H1 (cell line): ENCODE data around the gene PKNOX1. TPM values are rescaled to one million over a fixed set of nuclear protein-coding genes. Genes with fewer than 3 reads are reported as not detected.
"Not testable (repeated sequence)": the region's sequence is repeated elsewhere in the genome, so short reads cannot be mapped to it uniquely, and the experiment has no call there.

Experiments
- CTCF ChIA-PET: fragments of 300-600 bp; sonication (Branson Sonifier 250); formaldehyde crosslinking; loops from one replicate; lab custom pipeline; 2021; ENCODE audit not compliant: partially characterized antibody; lab: Charles Lee
- POLR2A ChIA-PET: fragments of 300-600 bp; sonication (Branson Sonifier 250); formaldehyde crosslinking; loops from one replicate; lab custom pipeline; 2021; ENCODE audit warnings: inconsistent platforms; ENCODE audit not compliant: partially characterized antibody; lab: Charles Lee
- DNase-seq, 2 experiments: peaks; one replicate each; pipeline versions ENCODE4 v3.0.0 to v3.0.0-alpha.2; 2010 to 2022; ENCODE audit warnings: low spot score in 2 of 2, low read depth in 1 of 2, mixed read lengths in 1 of 2
- FAIRE-seq: peaks from 2 replicates; lab custom pipeline; 2011; peaks lifted over from hg19 to GRCh38; lab: Jason Lieb, UNC
- H2AFZ ChIP-seq: 2 replicates; pipeline ENCODE4 v1.8.1; 2012; ENCODE audit warnings: low read length, inconsistent platforms
- H2AK5ac ChIP-seq: 2 replicates; pipeline ENCODE4 v1.6.1; 2013; ENCODE audit warnings: low read depth, low read length
- H2BK120ac ChIP-seq: replicated peaks from 2 replicates; pipeline ENCODE3; 2013; ENCODE audit warnings: low read depth, low read length, inconsistent platforms
- H2BK12ac ChIP-seq: 2 replicates; pipeline ENCODE4 v1.6.1; 2013; ENCODE audit warnings: low read depth, low read length
- H2BK15ac ChIP-seq: 2 replicates; pipeline ENCODE4 v1.6.1; 2013; ENCODE audit warnings: low read length
- H2BK20ac ChIP-seq: 2 replicates; pipeline ENCODE4 v1.6.1; 2013; ENCODE audit warnings: low read length
- H2BK5ac ChIP-seq: 2 replicates; pipeline ENCODE4 v1.6.1; 2013; ENCODE audit warnings: low read depth, low read length
- H3K14ac ChIP-seq: 2 replicates; pipeline ENCODE4 v1.6.1; 2013; ENCODE audit warnings: inconsistent platforms; ENCODE audit not compliant: insufficient read length
- H3K18ac ChIP-seq: 2 replicates; pipeline ENCODE4 v1.6.1; 2013; ENCODE audit warnings: low read length; ENCODE audit errors: extremely low read depth
- H3K23ac ChIP-seq: 2 replicates; pipeline ENCODE4 v1.6.1; 2013; ENCODE audit warnings: inconsistent platforms; ENCODE audit not compliant: insufficient read length
- H3K23me2 ChIP-seq: 2 replicates; pipeline ENCODE4 v1.6.1; 2013; ENCODE audit warnings: low read depth, low read length
- H3K27ac ChIP-seq: 2 replicates; pipeline ENCODE4 v1.6.1; 2011; ENCODE audit warnings: low read depth, low read length, inconsistent platforms
- H3K27me3 ChIP-seq, 4 experiments: replicated peaks in 1 of 4; 1 replicate in 1 of 4; 2 replicates in 3 of 4; pipeline versions ENCODE4 v1.6.1 to v1.8.1; 2011 to 2013; ENCODE audit warnings: low read length in 3 of 4, mild to moderate bottlenecking in 3 of 4, inconsistent platforms in 2 of 4, mixed read lengths in 2 of 4, moderate library complexity in 1 of 4; ENCODE audit not compliant: control insufficient read depth in 3 of 4, insufficient read depth in 3 of 4; ENCODE audit errors: extremely low read depth in 1 of 4
- H3K36me3 ChIP-seq, 4 experiments: 2 replicates each; pipeline versions ENCODE4 v1.6.1 to v1.8.1; 2011 to 2013; ENCODE audit warnings: mild to moderate bottlenecking in 4 of 4, low read length in 3 of 4, moderate library complexity in 2 of 4, control low read depth in 1 of 4, inconsistent platforms in 1 of 4; ENCODE audit not compliant: insufficient read depth in 4 of 4, control insufficient read depth in 2 of 4
- H3K4ac ChIP-seq: replicated peaks from 2 replicates; pipeline ENCODE3; 2013; ENCODE audit warnings: low read length, low read depth, mixed read lengths, inconsistent platforms; ENCODE audit not compliant: insufficient read length
- H3K4me1 ChIP-seq, 4 experiments: replicated peaks in 1 of 4; 1 replicate in 1 of 4; 2 replicates in 3 of 4; pipeline versions ENCODE4 v1.6.1 to v1.8.1; 2011 to 2013; ENCODE audit warnings: low read length in 3 of 4, inconsistent platforms in 2 of 4, mixed read lengths in 1 of 4; ENCODE audit not compliant: insufficient read depth in 4 of 4, control insufficient read depth in 3 of 4
- H3K4me2 ChIP-seq, 2 experiments: 2 replicates each; pipeline versions ENCODE4 v1.6.1 to v1.8.1; 2011 to 2013; ENCODE audit warnings: low read depth in 2 of 2, low read length in 2 of 2, control low read depth in 1 of 2, inconsistent platforms in 1 of 2, mild to moderate bottlenecking in 1 of 2; ENCODE audit not compliant: insufficient read depth in 1 of 2
- H3K4me3 ChIP-seq, 4 experiments: fragments of 200-600, 300-600 bp in 1 of 4; sonication (generic), shearing (Covaris generic), sonication (Bioruptor Twin) in 1 of 4; 2 replicates each; pipeline versions ENCODE4 v1.5.1 to v1.8.1; 2011 to 2016; ENCODE audit warnings: low read length in 4 of 4, low read depth in 3 of 4, control low read depth in 2 of 4, inconsistent platforms in 2 of 4, mild to moderate bottlenecking in 2 of 4, mixed read lengths in 1 of 4, moderate library complexity in 1 of 4; ENCODE audit not compliant: insufficient read depth in 2 of 4; ENCODE audit errors: extremely low read depth in 1 of 4
- H3K56ac ChIP-seq: replicated peaks from 2 replicates; pipeline ENCODE3; 2013; ENCODE audit warnings: low read depth, mild to moderate bottlenecking, mixed read lengths, low read length, inconsistent platforms; ENCODE audit not compliant: insufficient read length
- H3K79me1 ChIP-seq: 2 replicates; pipeline ENCODE4 v1.6.1; 2013; ENCODE audit warnings: low read depth, low read length, control low read depth
- H3K79me2 ChIP-seq, 2 experiments: 2 replicates each; pipeline versions ENCODE4 v1.6.1 to v1.8.1; 2012 to 2013; ENCODE audit warnings: low read length in 2 of 2, mild to moderate bottlenecking in 2 of 2, inconsistent platforms in 1 of 2; ENCODE audit not compliant: insufficient read depth in 2 of 2, control insufficient read depth in 1 of 2
- H3K9ac ChIP-seq, 4 experiments: replicated peaks in 1 of 4; 1 replicate in 1 of 4; 2 replicates in 3 of 4; pipeline versions ENCODE4 v1.6.1 to v1.8.1; 2011 to 2013; ENCODE audit warnings: low read depth in 3 of 4, low read length in 3 of 4, control low read depth in 2 of 4, mild to moderate bottlenecking in 2 of 4, moderate library complexity in 2 of 4, inconsistent platforms in 1 of 4; ENCODE audit errors: extremely low read depth in 1 of 4
- H3K9me3 ChIP-seq, 2 experiments: 2 replicates each; pipeline versions ENCODE4 v1.6.1 to v1.8.1; 2012 to 2013; ENCODE audit warnings: mild to moderate bottlenecking in 2 of 2, moderate library complexity in 2 of 2, control low read depth in 1 of 2, inconsistent platforms in 1 of 2, low read depth in 1 of 2, low read length in 1 of 2, mixed read lengths in 1 of 2; ENCODE audit not compliant: insufficient read depth in 2 of 2
- H4K20me1 ChIP-seq, 2 experiments: replicated peaks in 1 of 2; 2 replicates each; pipeline versions ENCODE3 to v1.8.1; 2011 to 2013; ENCODE audit warnings: inconsistent platforms in 2 of 2, low read length in 2 of 2, mild to moderate bottlenecking in 1 of 2; ENCODE audit not compliant: insufficient read depth in 2 of 2, control insufficient read depth in 1 of 2
- H4K5ac ChIP-seq: 2 replicates; pipeline ENCODE4 v1.6.1; 2013; ENCODE audit warnings: low read length, low read depth, mixed read lengths, inconsistent platforms; ENCODE audit not compliant: insufficient read length
- H4K8ac ChIP-seq: 2 replicates; pipeline ENCODE4 v1.8.0; 2013; ENCODE audit warnings: mild to moderate bottlenecking, moderate library complexity, low read length, inconsistent platforms; ENCODE audit not compliant: insufficient read depth; ENCODE audit errors: extremely low read depth
- H4K91ac ChIP-seq: replicated peaks from 2 replicates; pipeline ENCODE3; 2013; ENCODE audit warnings: low read length, mixed read lengths, inconsistent platforms; ENCODE audit not compliant: insufficient read length
- WGBS, 2 experiments: shearing (Covaris generic) in 1 of 2; methylation state at CpG; one replicate each; pipeline versions ENCODE4 v1.1.6 to v1.1.7; 2013 to 2015; ENCODE audit warnings: low lambda C conversion rate in 2 of 2, mixed read lengths in 2 of 2, inconsistent platforms in 1 of 2, low coverage in 1 of 2, missing lambda C conversion rate in 1 of 2; ENCODE audit not compliant: insufficient replicate concordance in 2 of 2, insufficient coverage in 1 of 2, insufficient read length in 1 of 2; ENCODE audit errors: extremely low coverage in 1 of 2, missing lambda C conversion rate in 1 of 2; 5-methylcytosine and 5-hydroxymethylcytosine counted together
- polyA plus RNA-seq, 7 experiments: library from polyadenylated mRNA; depleted of rRNA in 3 of 7; stranded (reverse) in 5 of 7; unstranded in 2 of 7; fragments of >200 nt in 5 of 7; fragments of 200-250 nt in 2 of 7; gene quantifications; 1 replicate in 5 of 7; 2 replicates in 1 of 7; 4 replicates in 1 of 7; pipeline versions ENCODE4 v1.2.1 to v1.2.3, GENCODE V29; 2011 to 2013; ENCODE audit warnings: missing spikeins in 2 of 7, mixed read lengths in 2 of 7
- total RNA-seq: library from RNA; stranded (reverse); fragmentation: NEBNext Ultra II Directional; extraction: Animal tissue kit (Norgen Biotek cat#: 25700); gene quantifications from 2 replicates; pipeline ENCODE4 v1.2.1, GENCODE V29; 2021

The PKNOX1 gene
- total and polyA plus RNA-seq, 2 of the 8 experiments (the other 6 are each of a cell fraction or from before 2014, with no cell fraction given): 20.4 to 31.9 TPM

DNA sequence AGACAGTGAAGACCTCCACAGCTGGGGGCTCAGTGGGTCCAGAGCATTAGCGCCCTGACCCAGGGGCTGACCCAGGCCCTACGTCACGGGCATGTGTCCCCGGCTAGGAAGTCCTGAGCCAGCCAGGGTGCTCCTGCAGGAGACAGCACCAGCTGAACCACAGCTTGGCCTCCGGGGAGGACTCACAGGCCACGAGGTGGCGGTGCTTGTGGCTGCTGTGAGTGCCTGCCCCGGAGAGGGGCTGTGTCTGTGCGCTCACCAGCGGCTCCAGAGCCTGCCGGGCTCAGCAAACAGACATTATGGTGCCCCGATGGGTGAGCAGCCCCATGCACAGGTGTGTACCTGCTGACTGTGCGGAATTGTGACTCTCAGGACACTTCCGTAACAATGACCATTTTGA lies 70.2 kb downstream of the PKNOX1 start:
- H3K4ac ChIP-seq, DNase-seq, H2BK12ac ChIP-seq, H3K9me3 ChIP-seq, H3K23me2 ChIP-seq, H3K23ac ChIP-seq, H3K27me3 ChIP-seq, H4K20me1 ChIP-seq, CTCF ChIA-PET, H3K18ac ChIP-seq, H2BK120ac ChIP-seq, H4K5ac ChIP-seq, H3K27ac ChIP-seq, H2BK15ac ChIP-seq, FAIRE-seq, H2AK5ac ChIP-seq, H3K4me1 ChIP-seq, H3K36me3 ChIP-seq, H3K79me1 ChIP-seq, H3K4me3 ChIP-seq, POLR2A ChIA-PET, H2BK5ac ChIP-seq, H2AFZ ChIP-seq, H3K56ac ChIP-seq, H3K4me2 ChIP-seq, H3K9ac ChIP-seq, H3K14ac ChIP-seq, H4K8ac ChIP-seq, H2BK20ac ChIP-seq, H3K79me2 ChIP-seq, H4K91ac ChIP-seq: not testable (repeated sequence)
- WGBS, 2 experiments: 78% methylated on average over 5 of the region's 14 CpGs; no CpG with 5 or more reads in 1 of the 2 experiments

- H3K14ac ChIP-seq, H2BK120ac ChIP-seq, H3K4ac ChIP-seq, DNase-seq, H3K79me1 ChIP-seq, H4K20me1 ChIP-seq, FAIRE-seq, CTCF ChIA-PET, H3K27me3 ChIP-seq, H3K27ac ChIP-seq, H3K18ac ChIP-seq, H2BK20ac ChIP-seq, H2BK12ac ChIP-seq, H3K36me3 ChIP-seq, H2BK15ac ChIP-seq, H3K23me2 ChIP-seq, H3K9me3 ChIP-seq, H3K9ac ChIP-seq, H3K79me2 ChIP-seq, H2BK5ac ChIP-seq, H4K91ac ChIP-seq, H3K56ac ChIP-seq, H3K4me2 ChIP-seq, H2AK5ac ChIP-seq, H4K5ac ChIP-seq, POLR2A ChIA-PET, H3K23ac ChIP-seq, H3K4me3 ChIP-seq, H4K8ac ChIP-seq, H3K4me1 ChIP-seq, H2AFZ ChIP-seq: not testable (repeated sequence)
- 63% methylated on average over 4 of the region's 17 CpGs; no CpG with 5 or more reads in 1 of the 2 experiments for WGBS, 2 experiments
Measured at GRCh38 chr21:43045165-43045875, 71.0 kb downstream of the PKNOX1 start.
